GM21381 (cell line): ENCODE measurements around the gene STRN.
"Not testable (repeated sequence)": the region's sequence is repeated elsewhere in the genome, so short reads cannot be mapped to it uniquely, and the experiment has no call there.

Experiments used
- ATAC-seq: cut with Tn5 transposase; IDR thresholded peaks from one replicate; pipeline ENCODE4 v1.9.1; 2021; ENCODE audit warnings: mild to moderate bottlenecking, moderate library complexity; ENCODE audit not compliant: unreplicated experiment

Gene STRN

DNA sequence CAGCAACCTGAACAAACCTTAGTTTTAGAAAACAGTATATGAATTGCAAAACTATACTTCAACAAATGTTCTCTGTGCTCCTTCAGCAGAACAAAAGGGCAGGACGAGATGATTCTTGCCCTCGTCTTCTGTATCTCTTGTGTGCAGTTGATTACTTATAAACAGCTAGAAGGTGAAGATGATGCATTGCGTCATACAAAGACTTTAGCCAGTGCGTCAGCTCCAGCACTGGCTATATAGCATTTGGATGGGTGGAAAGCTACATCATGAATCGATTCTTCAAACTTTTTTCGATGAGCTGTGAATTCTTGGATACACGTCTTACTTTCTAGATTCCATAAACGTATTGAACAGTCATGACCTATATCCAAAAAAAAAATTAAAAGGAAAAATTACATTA, 117.1 kb downstream of the STRN start:
- no peak for ATAC-seq

DNA sequence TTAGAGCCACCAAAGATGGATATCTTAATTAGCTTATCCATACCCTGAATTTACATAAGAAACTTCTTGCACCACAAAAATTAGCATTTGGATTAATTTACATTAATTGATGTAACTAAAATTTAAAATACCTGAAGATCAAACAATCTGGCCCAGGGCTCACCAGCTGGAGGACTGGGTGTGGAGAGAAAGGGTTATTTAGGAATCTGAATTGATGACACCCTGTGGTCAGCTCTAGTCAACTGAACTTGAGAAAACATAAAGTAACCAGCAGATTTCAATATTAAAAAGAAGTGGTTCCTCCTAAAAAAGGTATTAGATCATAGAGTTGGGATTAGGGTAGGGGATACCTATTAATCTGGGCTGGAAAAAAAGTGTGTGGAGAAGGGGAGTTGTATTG, 122.5 kb downstream of the STRN start:
- no peak for ATAC-seq

DNA sequence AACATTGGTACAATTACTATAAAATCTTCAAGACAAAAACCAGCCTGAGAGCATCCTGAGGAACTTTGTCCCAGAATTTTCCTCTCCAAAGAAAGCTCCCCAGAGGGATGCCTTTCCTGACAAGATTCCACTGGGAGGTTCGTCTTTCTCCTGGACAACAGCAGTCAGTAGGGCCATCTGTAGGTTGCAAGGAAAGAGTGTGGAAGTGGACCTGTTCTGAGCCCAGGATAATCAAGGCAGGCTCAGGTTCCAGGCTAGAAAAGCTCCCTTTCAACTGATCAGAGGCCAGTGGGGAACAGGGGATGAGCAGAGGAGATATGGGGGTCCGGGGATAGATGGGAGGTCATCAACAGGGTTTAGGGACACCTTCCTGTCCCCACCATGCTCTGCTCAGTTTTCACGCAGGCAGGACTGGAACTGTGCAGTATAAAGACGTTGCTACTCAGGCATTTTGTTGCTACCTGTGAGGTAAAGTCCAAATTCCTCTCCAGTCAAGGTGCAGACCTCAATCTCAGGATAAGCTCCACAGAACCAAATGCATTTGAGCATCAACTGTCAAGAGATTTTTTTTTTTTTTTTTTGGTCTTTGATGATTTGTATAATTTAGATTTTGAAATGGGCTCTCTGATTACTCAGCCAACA, 126.2 kb downstream of the STRN start:
- no peak for ATAC-seq

- no peak for ATAC-seq
Measured at GRCh38 chr2:36834731-36835524, 131.4 kb downstream of the STRN start.

DNA sequence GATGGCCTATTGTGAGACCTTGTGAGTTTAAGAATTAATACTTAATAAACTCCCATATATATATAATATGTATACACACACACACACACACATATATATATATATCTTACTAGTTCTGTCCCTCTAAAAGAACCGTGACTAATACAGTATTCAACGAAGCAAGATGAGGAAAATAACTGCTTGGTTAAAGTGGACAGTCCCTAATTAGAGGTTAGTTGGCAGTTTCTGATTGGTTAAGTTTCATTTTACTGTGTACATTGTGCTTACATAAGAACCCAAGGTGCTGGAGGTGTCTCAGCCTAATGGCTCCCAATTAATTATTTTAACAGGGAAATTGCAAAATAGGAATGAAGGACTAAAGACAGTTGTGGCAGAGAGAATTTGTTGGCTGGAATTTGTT, 132.1 kb downstream of the STRN start:
- ATAC-seq: no peak

- ATAC-seq: no peak
Measured at GRCh38 chr2:36831185-36831584, 135.2 kb downstream of the STRN start.

GRCh38 chr2:36824683-36825082, 141.7 kb downstream of the STRN start:
- ATAC-seq: not testable (repeated sequence)

DNA sequence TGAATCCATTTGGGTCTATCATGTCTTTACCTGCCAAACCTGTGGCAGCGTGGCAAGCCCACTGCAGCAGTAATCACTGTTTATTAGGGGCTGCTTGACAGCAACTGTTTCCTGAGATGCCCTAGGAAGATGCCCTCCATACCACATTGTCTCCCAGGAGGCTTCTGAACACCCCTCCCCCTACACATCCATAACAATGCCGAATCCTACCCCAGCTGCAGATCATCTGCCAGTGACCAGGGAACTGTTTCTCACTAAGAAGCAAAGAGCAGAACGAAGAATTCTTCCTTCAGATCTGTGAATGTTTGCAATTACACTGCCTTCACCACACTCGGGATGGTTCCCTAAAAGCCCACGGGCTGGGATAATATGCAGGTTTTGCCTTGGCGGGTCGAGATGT, 142.1 kb downstream of the STRN start:
- ATAC-seq: no peak

GRCh38 chr2:36823862-36824261, 142.5 kb downstream of the STRN start:
- ATAC-seq: no peak

- ATAC-seq: no peak
Measured at GRCh38 chr2:36820942-36821605, 145.3 kb downstream of the STRN start.

- no peak for ATAC-seq
Measured at GRCh38 chr2:36819095-36819711, 147.1 kb downstream of the STRN start.

DNA sequence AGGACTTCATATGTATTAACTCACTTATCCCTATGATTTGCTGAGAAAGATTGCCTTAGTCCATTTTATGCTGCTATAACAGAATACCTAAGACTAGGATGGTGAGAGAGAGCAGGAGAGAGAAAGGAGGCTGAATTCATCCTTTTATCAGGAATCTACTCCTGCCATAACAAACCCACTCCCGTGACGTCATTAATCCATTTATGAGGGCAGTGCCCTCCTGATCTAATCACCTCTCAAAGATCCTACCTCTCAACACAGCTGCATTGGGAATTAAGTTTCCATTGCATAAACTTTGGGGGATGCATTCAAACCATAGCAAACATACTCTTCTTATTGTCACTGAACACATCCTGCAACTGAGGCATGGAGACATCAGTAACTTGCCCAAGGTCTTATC, 147.8 kb downstream of the STRN start:
- no peak for ATAC-seq

DNA sequence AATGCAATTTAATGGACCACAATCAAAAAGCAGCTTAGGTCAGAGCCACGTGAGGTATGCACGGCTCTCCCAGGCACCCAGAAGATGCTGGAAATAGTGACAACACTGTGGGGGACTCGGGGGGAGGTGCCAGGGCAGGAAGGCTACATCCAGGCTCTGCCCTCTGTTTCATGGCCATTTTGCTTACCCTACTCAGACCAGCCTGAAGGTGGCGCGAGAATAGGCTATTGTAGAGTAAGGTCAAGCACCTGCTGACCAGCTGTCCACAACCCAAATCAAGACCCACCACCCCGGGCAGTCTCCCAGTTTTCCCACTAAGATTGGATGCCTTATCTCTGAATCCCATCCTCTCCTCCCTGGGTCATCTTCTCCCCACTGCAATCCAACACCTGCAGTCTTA, 154.1 kb downstream of the STRN start:
- ATAC-seq: no peak

- no peak for ATAC-seq
Measured at GRCh38 chr2:36811071-36811470, 155.3 kb downstream of the STRN start.

- no peak for ATAC-seq
Measured at GRCh38 chr2:36809069-36809445, 157.3 kb downstream of the STRN start.

DNA sequence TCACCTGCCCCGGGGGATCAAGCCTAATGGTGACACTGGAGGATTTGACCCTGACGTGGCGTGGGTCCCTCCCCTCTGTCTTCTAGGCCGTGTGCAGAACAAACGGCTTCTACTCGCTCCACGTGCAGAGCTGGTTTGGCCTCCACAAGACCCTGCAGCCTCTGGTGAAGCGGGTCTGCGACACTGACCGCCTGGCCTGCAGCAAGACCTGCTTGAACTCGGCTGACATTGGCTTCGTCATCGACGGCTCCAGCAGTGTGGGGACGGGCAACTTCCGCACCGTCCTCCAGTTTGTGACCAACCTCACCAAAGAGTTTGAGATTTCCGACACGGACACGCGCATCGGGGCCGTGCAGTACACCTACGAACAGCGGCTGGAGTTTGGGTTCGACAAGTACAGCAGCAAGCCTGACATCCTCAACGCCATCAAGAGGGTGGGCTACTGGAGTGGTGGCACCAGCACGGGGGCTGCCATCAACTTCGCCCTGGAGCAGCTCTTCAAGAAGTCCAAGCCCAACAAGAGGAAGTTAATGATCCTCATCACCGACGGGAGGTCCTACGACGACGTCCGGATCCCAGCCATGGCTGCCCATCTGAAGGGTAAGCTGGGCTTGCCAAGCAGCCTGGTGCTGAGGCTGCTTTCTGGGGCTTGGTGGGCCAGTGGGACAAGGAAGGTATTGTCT, 157.8 kb downstream of the STRN start:
- ATAC-seq: no peak

DNA sequence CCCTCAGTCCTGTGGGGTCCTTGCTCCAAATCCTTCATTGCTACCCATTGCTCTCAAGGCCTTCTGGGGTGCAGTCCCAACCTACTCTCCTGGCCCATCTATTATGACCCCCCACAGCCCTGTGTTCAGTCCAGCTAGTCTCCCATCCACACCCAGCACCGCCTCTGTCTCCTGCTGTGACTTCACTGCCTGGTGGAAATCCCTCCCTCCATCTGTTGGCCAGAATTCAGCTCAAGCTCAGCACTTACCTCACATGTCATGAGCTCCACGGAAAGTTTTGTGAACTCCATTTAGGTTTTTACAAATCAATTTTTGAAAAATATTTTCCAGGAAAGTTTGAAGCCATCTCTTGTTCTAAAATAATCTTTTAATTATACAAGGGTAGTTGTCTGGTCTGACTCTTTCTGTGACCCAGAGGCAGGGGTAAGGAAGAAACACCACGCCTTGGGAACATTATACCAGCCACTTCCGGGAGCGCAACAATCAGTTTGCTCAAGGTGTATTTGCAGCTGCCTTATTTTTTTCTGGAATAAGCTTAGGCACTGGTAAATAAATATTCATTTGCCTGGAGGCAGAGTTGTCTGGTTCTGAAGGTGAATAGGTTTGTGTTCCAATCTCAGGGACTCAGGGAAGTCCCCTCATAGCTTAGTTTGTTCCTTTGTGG, 159.0 kb downstream of the STRN start:
- no peak for ATAC-seq

DNA sequence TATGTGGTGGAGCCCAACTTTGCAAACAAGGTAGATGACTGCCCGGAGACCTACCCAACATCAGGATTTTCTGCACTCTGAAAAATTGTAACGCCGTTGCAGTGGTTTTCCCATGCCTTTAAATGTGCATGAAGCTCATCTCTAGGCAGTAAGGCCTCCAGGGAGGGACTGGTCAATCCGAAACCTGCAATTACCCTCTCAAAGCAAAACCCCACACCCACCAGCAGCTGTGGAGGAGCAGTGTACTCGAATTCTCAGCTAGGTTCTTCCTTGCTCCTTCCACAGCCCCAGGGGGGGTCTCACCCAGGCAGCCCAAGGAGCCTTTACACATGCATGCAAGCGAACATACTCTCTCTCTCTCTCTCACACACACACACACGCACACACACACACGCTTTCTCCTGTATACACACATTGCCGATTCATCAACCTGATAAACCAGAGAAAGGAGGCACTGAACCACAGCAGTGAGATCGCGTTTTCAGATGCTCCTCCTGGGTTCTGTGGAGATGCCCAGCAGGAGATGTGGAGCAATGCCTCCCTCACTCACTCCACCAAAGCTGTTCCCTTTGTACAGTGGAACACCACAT, 160.6 kb downstream of the STRN start:
- ATAC-seq: no peak

DNA sequence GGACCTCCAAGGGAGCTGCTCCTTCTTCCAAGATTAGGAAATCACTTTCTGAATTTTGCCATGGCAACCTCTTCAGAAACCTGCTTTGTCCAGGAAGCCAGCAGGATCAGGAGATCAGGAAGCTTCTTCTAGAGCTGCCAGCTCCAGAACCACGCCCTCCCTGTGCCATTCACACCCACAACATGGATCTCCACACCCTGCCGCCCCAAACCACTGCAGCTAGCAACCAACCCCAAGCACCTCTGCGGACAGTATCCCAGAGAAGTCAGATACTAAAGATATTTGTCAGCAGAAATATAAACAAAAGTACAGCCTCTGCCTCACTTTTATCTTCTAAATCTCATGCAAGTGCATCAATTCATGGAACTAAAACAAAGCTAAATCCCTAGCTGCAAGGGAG, 163.4 kb downstream of the STRN start:
- ATAC-seq: no peak

- no peak for ATAC-seq
Measured at GRCh38 chr2:36801088-36801487, 165.2 kb downstream of the STRN start.
